Neural cell (in vitro differentiated cells): ENCODE data around the gene TEX9. TPM values are rescaled to one million over a fixed set of nuclear protein-coding genes. Genes with fewer than 3 reads are reported as not detected.
"Not testable (repeated sequence)": the region's sequence is repeated elsewhere in the genome, so short reads cannot be mapped to it uniquely, and the experiment has no call there.

Experiments used
- H2AFZ ChIP-seq: fragments of 200-600, 300-800 bp; sonication (generic), shearing (Covaris generic); 2 replicates; pipeline ENCODE4 v1.6.0; 2014; ENCODE audit warnings: low read depth, mild to moderate bottlenecking, antibody characterized with exemption, low read length, moderate library complexity
- H3F3A ChIP-seq: fragments of 200-600 bp; shearing (Covaris generic); 2 replicates; pipeline ENCODE4 v1.6.1; 2016; ENCODE audit warnings: mild to moderate bottlenecking, moderate library complexity, mixed read lengths, antibody characterized with exemption, low read length; ENCODE audit not compliant: insufficient read depth, poor library complexity, severe bottlenecking
- H3K27ac ChIP-seq: fragments of 200-600, 300-800 bp; sonication (generic), shearing (Covaris generic); 2 replicates; pipeline ENCODE4 v1.5.1; 2014; ENCODE audit warnings: mild to moderate bottlenecking, low read length, moderate library complexity
- H3K27me3 ChIP-seq: fragments of 300-800, 200-600 bp; sonication (generic), shearing (Covaris generic); 2 replicates; pipeline ENCODE4 v1.6.0; 2014; ENCODE audit warnings: mild to moderate bottlenecking, low read depth, low read length, moderate library complexity; ENCODE audit not compliant: insufficient read depth
- H3K36me3 ChIP-seq: fragments of 300-800, 200-600 bp; sonication (generic), shearing (Covaris generic); 2 replicates; pipeline ENCODE4 v1.5.1; 2014; ENCODE audit warnings: mild to moderate bottlenecking, antibody characterized with exemption, low read length, moderate library complexity; ENCODE audit not compliant: insufficient read depth
- H3K4me2 ChIP-seq: fragments of 300-800, 200-600 bp; sonication (generic), shearing (Covaris generic); 2 replicates; pipeline ENCODE4 v1.6.0; 2014; ENCODE audit warnings: mild to moderate bottlenecking, low read length
- H3K4me3 ChIP-seq: fragments of 300-800, 200-600 bp; sonication (generic), shearing (Covaris generic); 2 replicates; pipeline ENCODE4 v1.5.1; 2014; ENCODE audit warnings: mild to moderate bottlenecking, low read length, moderate library complexity
- H3K79me2 ChIP-seq: fragments of 200-600 bp; shearing (Covaris generic); replicated peaks from 2 replicates; pipeline ENCODE4 v1.6.0; 2014; ENCODE audit warnings: mild to moderate bottlenecking, low read length, moderate library complexity; ENCODE audit not compliant: insufficient read depth
- H3K9ac ChIP-seq: fragments of 300-800, 200-600 bp; sonication (generic), shearing (Covaris generic); 2 replicates; pipeline ENCODE4 v1.6.1; 2016; ENCODE audit warnings: mild to moderate bottlenecking, low read length, mixed read lengths
- H3K9me2 ChIP-seq: fragments of 200-600 bp; shearing (Covaris generic); 2 replicates; pipeline ENCODE4 v1.6.1; 2016; ENCODE audit warnings: mild to moderate bottlenecking, low read length, mixed read lengths; ENCODE audit not compliant: insufficient read depth
- H3K9me3 ChIP-seq: fragments of 200-600, 300-800 bp; sonication (generic), shearing (Covaris generic); 2 replicates; pipeline ENCODE4 v1.6.1; 2016; ENCODE audit warnings: mild to moderate bottlenecking, mixed run types, low read length, moderate library complexity, mixed read lengths
- H4K20me1 ChIP-seq: fragments of 200-600 bp; shearing (Covaris generic); 2 replicates; pipeline ENCODE4 v1.6.1; 2016; ENCODE audit warnings: mild to moderate bottlenecking, mixed run types; ENCODE audit not compliant: insufficient read depth
- CTCF ChIP-seq: fragments of 450-650 bp; IDR thresholded peaks from 2 replicates; pipeline ENCODE4 v1.5.1; 2014; ENCODE audit warnings: antibody characterized with exemption, mild to moderate bottlenecking, moderate library complexity; ENCODE audit not compliant: poor library complexity, severe bottlenecking
- EP300 ChIP-seq: fragments of 450-650 bp; conservative IDR thresholded peaks from 2 replicates; pipeline ENCODE4 v1.6.1; 2014; ENCODE audit warnings: antibody characterized with exemption, mild to moderate bottlenecking, moderate library complexity; ENCODE audit not compliant: poor library complexity, severe bottlenecking
- EZH2 ChIP-seq: fragments of 200-600, 300-800 bp; shearing (Covaris generic), sonication (generic); IDR thresholded peaks from 2 replicates; pipeline ENCODE4 v1.6.1; 2014; ENCODE audit warnings: antibody characterized with exemption, low read length, borderline replicate concordance, mild to moderate bottlenecking; ENCODE audit not compliant: insufficient read depth, poor library complexity, severe bottlenecking
- MXI1 ChIP-seq: fragments of 450-650 bp; conservative IDR thresholded peaks from 2 replicates; pipeline ENCODE4 v1.6.1; 2014; ENCODE audit warnings: antibody characterized with exemption, mild to moderate bottlenecking; ENCODE audit not compliant: poor library complexity, severe bottlenecking
- POLR2AphosphoS5 ChIP-seq: IDR thresholded peaks from 2 replicates; pipeline ENCODE4 v1.6.1; 2012
- RAD21 ChIP-seq: fragments of 450-650 bp; conservative IDR thresholded peaks from 2 replicates; pipeline ENCODE4 v1.6.1; 2014; ENCODE audit warnings: antibody characterized with exemption, mild to moderate bottlenecking, moderate library complexity
- SMC3 ChIP-seq: fragments of 450-650 bp; conservative IDR thresholded peaks from 2 replicates; pipeline ENCODE4 v1.6.1; 2014; ENCODE audit warnings: antibody characterized with exemption, mild to moderate bottlenecking, moderate library complexity; ENCODE audit not compliant: poor library complexity
- TAF1 ChIP-seq: IDR thresholded peaks from 2 replicates; pipeline ENCODE4 v1.6.1; 2012; ENCODE audit warnings: low read depth
- polyA plus RNA-seq: library from polyadenylated mRNA; depleted of rRNA; stranded (reverse); fragments of >200 nt; gene quantifications from 2 replicates; pipeline ENCODE4 v1.2.3, GENCODE V29; 2014
- TF ChIP-seq, protein P1 (sequence below): IDR thresholded peaks from 2 replicates; pipeline ENCODE4 v1.6.1; 2012; ENCODE audit warnings: borderline replicate concordance

TEX9 gene
- polyA plus RNA-seq, 1 donor from 2014 or later = 23.6 TPM

- peaks cover 44% of the 10 kb centered on the region for H3K79me2 ChIP-seq
- H3F3A ChIP-seq = no peaks in the 10 kb centered on the region
- no peak overlapping the region for H3K9ac ChIP-seq
- no peaks in the 10 kb centered on the region for H3K36me3 ChIP-seq
- no peak overlapping the region for H3K27ac ChIP-seq
- H3K9me3 ChIP-seq = no peaks in the 10 kb centered on the region
- H3K4me2 ChIP-seq = no peak overlapping the region
- H3K27me3 ChIP-seq = no peaks in the 10 kb centered on the region
- no peak overlapping the region for H3K4me3 ChIP-seq
- no peak overlapping the region for H2AFZ ChIP-seq
- H4K20me1 ChIP-seq = no peaks in the 10 kb centered on the region
- H3K9me2 ChIP-seq = no peaks in the 10 kb centered on the region
- no peak for TF ChIP-seq TAF1
- TF ChIP-seq POLR2AphosphoS5 = no peak
- no peak for TF ChIP-seq RAD21
- TF ChIP-seq EZH2 = no peak
- TF ChIP-seq, protein P1, sequence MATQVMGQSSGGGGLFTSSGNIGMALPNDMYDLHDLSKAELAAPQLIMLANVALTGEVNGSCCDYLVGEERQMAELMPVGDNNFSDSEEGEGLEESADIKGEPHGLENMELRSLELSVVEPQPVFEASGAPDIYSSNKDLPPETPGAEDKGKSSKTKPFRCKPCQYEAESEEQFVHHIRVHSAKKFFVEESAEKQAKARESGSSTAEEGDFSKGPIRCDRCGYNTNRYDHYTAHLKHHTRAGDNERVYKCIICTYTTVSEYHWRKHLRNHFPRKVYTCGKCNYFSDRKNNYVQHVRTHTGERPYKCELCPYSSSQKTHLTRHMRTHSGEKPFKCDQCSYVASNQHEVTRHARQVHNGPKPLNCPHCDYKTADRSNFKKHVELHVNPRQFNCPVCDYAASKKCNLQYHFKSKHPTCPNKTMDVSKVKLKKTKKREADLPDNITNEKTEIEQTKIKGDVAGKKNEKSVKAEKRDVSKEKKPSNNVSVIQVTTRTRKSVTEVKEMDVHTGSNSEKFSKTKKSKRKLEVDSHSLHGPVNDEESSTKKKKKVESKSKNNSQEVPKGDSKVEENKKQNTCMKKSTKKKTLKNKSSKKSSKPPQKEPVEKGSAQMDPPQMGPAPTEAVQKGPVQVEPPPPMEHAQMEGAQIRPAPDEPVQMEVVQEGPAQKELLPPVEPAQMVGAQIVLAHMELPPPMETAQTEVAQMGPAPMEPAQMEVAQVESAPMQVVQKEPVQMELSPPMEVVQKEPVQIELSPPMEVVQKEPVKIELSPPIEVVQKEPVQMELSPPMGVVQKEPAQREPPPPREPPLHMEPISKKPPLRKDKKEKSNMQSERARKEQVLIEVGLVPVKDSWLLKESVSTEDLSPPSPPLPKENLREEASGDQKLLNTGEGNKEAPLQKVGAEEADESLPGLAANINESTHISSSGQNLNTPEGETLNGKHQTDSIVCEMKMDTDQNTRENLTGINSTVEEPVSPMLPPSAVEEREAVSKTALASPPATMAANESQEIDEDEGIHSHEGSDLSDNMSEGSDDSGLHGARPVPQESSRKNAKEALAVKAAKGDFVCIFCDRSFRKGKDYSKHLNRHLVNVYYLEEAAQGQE = no peak
- no peak for TF ChIP-seq EP300
- no peak for TF ChIP-seq MXI1
- TF ChIP-seq SMC3 = no peak
- no peak for TF ChIP-seq CTCF
Measured at GRCh38 chr15:56371495-56372147, 6.4 kb downstream of the TEX9 start.

- H3K27ac ChIP-seq, H4K20me1 ChIP-seq, H2AFZ ChIP-seq, H3F3A ChIP-seq, H3K4me3 ChIP-seq, H3K4me2 ChIP-seq, H3K9me2 ChIP-seq, H3K9ac ChIP-seq, H3K27me3 ChIP-seq, H3K36me3 ChIP-seq, H3K9me3 ChIP-seq: not testable (repeated sequence)
- peaks cover 22% of the 10 kb centered on the region for H3K79me2 ChIP-seq
Measured at GRCh38 chr15:56374693-56375092, 9.5 kb downstream of the TEX9 start.

DNA sequence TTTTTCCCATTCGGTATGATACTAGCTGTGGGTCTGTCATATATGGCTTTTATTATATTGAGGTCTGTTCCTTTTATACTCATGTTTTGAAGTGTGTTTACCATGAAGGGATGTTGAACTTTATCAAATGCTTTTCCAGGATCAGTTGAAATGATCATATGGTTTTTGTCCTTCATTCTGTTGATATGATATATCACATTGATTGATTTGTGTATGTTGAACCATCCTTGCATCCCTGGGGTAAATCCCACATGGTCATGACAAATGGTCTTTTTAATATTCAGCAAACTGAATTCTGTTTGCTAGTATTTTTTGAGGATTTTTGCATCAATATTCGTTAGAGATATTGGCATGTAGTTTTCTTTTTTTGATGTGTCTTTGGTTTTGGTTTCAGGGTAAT, 12.6 kb downstream of the TEX9 start:
- not testable (repeated sequence) for H3K9me3 ChIP-seq, H3K4me2 ChIP-seq, H4K20me1 ChIP-seq, H3K27me3 ChIP-seq, H2AFZ ChIP-seq, H3F3A ChIP-seq, H3K9ac ChIP-seq, H3K27ac ChIP-seq, H3K4me3 ChIP-seq, H3K9me2 ChIP-seq, H3K36me3 ChIP-seq
- H3K79me2 ChIP-seq = peaks cover 14% of the 10 kb centered on the region
